ENCODE measurements around the gene ZC2HC1C.
A peak's percentile ranks its signal among the peaks of the same experiment; 100 is the strongest.
"Not testable (repeated sequence)": the region's sequence is repeated elsewhere in the genome, so short reads cannot be mapped to it uniquely, and the experiment has no call there.

The ZC2HC1C gene

DNA sequence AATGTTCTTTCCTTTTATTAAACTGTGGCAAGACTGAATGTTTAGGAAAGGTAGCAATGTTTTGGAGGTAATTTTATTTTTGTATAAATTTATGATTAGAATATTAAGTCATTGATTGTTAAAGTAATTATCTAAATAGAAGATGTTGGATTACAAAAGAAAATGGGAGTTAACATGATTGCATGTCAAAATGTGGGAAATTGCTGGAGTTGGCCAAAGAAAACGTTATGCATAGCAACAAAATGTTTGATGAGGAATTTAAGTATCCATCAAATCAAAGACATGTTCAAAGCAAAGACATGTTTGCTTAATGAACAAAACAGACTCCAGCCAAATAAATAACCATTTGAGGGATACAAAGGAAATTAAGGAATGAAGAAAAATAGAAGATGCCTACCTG, 15.0 kb upstream of the ZC2HC1C start:
- no peak for DNase-seq (ENCODE audit: low spot score)

DNA sequence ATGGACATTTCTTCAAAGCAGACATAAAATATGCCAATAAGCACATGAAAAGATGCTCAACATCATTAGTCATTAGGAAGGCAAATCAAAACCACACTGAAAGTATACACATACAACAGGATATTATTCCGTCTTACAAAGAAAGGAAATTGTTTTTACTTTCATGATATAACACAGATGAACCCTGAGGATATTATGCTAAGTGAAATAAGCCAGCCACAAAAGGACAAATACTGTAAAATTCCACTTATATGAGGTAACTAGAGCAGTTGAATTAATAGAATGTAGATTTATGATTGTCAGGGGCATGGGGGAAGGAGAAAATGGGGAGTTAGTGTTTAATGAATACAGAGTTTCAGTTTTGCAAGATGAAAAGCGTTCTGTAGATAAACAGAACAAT, 9.8 kb upstream of the ZC2HC1C start:
- DNase-seq (ENCODE audit: low spot score): no peak

DNA sequence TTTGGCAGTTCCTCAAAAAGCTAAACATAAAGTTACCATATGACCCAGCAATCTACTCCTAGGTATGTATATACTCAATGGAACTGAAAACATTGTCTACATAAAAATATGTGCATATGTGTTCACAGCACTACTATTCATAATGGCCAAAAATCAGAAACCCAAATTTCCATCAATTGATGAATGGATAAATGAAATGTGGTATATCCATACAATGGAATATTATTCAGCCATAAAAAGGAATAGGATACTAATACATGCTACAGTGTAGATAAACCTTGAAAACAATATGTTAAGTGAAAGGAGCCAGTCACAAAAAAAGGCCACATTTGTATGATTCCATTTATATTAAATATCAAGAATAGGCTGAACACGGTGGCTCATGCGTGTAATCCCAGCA, 9.0 kb upstream of the ZC2HC1C start:
- no peak for DNase-seq (ENCODE audit: low spot score)

DNA sequence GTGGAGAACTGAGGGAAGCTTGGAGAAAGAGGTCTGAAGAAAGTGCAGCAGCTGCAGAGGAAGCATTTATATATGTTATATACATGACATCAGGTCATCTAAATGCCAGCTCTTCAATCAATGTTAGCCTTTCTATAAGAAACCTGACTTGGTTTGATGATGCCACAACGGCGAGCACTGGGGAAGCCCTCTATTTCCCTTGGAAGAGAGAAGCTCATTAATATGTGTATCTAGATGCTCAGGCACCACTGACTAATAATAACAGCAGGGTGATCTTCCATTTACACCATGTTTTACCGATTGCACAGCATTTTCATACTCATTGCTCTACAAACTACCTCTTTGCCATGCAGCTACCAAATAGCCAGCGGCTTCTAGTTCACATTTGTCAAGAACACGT, 6.4 kb upstream of the ZC2HC1C start:
- no peak for DNase-seq (ENCODE audit: low spot score)

DNA sequence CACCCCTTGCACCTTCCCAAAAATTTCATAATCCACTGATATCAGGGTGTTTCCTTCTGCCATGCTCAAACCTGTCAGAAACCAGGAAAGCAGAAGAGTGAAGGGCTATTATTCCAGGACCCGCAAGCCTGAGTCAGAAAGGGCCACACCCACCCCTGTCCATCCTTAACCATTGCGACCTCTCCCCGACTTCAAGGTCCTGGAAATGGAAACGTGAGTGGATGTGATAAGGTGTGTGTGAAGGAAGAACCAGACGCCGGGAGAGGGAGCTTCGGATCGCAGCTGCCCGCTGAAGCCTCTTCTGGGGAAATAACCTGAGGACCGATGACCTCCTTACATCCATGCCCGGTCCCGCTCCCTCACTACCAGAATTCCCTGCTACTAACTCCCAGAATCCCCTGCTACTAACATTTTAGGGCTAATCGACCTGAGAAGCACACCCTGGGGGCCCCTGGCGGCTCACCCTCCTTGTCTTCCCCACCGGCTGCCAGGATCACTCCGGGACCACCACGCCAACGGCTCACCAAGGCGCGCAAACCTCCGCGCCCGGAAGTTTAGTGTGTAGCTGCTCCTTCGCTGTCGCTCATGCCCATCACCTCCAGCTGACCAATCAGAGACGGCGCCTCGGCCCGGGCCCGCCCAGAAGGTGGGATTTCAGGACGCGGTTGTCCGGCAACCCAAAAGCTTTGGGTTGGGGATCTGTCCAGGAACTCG, 5.8 kb upstream of the ZC2HC1C start, which contains the start of gene ACYP1:
ACYP1 (minus strand) TSS at position 534 of the 714 bp plus-strand sequence; CDS start at position 63, 471 bp downstream.
- DNase-seq (ENCODE audit: low spot score): peak; percentile 74

DNA sequence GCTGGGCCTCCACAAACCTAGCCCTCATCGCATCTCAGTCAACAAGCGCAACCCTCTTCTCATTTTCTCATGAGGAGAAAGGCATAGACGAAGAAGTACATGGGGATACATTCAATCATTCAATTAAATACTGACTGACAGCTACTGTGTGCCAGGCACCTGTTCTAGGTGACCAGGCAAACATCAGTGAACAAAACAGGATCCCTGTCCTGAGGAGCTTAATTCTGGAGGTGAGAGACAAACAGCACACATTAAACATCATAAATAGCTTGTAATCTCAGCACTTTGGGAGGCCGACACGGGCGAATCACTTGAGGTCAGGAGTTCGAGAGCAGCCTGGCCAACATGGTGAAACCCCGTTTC, 5.3 kb upstream of the ZC2HC1C start:
- DNase-seq (ENCODE audit: low spot score): no peak

DNA sequence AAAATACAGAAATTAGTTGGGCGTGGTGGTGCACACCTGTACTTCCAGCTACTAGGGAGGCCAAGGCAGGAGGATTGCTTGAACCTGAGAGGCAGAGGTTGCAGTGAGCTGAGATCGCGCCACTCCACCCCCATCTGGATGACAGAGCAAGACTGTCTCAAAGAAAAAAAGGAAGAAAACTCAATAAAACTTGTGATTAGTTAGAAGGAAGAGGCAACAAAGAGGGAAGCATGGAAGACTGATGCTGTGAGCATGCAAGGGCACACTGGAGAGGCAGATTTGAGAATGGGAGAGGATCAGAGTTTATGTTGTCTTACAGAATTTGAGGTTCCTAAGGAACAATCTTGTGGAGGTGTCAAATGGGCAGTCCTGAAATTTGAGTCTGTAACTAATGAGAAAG, 2.8 kb upstream of the ZC2HC1C start:
- no peak for DNase-seq (ENCODE audit: low spot score)

DNA sequence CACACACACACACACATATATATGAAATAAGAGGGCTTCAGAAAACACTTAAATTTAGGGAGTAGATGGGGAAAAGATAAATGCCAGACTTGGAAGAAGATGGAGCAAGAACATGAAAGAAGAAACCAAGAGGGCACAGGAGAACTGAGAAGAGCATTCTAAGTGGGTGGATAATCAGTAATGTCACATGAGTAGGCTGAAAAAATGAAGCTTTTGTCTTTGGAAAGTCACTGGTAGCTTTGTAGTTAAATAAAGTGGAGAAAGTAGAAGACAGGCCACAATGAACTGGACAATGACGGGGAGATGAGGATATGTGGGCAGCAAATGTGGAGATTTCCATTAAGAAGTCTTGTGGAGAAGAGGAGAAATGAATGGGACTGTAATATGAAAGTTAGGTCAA, 2.2 kb upstream of the ZC2HC1C start:
- DNase-seq (ENCODE audit: low spot score): peak; percentile 50

DNA sequence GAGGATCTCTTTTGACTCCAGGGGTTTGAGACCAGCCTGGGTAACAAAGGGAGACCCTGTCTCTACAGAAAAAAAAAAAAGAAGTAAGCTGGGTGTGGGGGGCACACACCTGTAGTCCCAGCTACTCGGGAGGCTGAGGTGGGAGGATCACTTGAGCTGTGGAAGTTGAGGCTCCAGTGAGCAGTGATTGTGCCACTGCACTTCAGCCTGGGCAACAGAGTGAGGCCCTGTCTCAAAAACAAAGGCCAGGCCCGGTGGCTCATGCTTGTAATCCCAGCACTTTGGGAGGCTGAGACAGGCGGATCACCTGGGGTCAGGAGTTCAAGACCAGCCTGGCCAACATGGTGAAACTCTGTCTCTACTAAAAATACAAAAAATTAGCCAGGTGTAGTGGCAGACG, 1.7 kb upstream of the ZC2HC1C start:
- DNase-seq (ENCODE audit: low spot score): not testable (repeated sequence)

DNA sequence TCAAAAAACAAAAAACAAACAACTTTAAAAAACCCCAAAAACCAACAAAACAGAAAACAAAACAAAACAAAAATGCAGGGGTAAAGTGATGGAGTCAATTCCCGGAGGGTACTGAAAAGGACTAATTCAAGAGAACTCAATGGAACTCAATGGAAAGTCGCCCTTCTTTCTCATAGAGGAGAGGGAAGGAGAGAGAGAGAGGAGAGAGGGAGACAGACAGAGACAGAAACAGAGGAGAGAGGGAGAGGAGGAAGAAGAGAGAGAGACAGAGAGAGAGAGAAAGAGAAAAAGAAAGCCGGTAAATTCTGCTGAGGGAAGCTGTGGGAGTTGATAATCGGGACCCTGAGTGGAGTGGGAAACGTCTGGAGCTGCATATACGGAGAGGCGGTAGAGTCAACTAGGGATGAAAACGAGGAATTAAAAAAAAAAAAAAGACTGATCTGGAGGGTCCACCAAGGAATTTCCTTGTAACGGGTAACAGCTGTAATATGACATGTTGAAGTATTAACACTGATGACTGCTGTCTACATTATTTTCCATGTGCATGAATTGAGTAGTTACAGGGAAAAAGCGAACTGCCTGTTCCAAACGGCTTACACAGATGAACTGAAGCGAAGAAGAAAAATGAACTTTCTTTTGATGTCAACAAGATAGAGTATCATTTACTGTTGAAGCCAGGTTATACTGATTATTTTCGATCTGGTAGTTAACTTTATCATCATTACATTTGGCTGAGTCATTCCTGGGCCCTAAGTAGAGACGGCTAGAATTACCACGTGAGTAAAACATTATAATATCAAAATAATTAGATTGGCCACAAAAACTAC, 934 bp upstream of the ZC2HC1C start:
- no peak for DNase-seq (ENCODE audit: low spot score)

DNA sequence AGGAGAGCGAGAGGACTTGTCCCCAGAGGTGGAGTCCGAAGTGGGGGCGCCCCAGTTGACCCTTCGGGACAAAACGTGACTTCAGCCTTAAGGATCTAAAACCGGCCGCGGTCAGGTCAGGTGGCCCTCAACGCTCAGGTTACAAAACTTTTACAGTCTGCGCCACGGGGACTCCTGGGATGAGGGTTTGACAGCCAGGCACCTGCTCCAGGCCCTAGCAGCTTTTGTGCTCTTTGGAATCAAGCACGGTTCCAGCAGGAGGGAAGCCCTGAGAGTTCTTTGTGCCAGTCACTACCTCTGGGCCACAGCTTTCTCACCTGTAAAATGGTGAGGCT, 337 bp downstream of the ZC2HC1C start:
- no peak for DNase-seq (ENCODE audit: low spot score)

DNA sequence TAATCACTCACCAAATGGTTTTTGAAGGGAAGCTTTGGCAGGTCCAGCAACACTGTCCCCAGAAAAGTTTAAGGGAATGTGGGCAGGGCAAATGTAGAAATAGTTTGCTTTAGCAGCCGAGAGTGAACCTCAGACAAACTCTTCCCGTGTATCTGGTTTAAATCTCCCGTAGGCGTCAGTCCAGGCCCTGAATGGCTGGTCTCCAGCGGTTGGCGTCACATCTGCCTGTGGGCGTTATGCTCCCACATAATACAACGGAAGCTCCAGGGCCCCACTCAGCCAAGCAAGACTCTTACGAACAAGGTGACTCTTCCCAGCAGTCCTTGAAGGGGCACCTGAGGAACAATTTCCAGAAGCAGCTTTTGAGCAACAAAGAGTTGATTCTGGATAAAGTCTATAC, 942 bp downstream of the ZC2HC1C start:
- DNase-seq (ENCODE audit: low spot score): no peak

DNA sequence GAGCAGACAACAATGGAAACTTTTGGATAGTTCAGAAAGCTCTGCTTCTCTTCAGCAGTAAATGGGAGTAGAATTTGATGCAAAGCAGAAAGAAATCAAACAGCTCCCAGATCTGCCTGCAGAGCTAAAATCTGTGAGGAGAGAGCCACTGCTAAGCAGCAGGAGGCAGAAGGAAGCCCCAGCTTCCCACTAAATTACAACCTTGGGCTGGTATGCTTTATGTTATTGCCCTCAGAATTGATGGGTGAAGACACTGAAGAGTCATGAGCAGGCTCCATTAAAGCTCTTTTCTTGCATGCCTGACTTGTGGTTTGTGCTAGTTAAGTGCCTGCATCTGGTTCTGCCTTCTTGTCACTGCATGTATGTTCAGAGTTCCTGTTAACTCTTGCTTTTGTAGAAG, 8.4 kb downstream of the ZC2HC1C start:
- no peak for DNase-seq (ENCODE audit: low spot score)

DNA sequence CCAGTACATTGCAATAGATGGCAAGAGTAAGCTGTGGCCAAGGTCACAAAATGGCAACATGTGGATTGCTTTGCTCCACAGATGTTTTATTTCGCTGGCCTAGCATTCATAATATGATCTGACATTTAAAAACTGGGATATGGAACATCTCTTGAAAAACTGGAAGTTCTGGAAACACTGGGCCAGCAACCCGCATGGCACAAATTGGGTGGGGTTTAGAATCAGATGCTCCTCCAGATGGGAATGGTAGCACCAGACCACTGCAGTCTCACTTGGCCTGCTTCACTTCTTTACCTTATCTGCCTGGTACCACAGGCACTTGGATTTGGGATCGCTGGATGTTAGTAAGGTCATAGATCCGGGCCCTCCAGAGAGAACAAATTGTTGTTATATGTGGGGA, 10.1 kb downstream of the ZC2HC1C start:
- no peak for DNase-seq (ENCODE audit: low spot score)

DNA sequence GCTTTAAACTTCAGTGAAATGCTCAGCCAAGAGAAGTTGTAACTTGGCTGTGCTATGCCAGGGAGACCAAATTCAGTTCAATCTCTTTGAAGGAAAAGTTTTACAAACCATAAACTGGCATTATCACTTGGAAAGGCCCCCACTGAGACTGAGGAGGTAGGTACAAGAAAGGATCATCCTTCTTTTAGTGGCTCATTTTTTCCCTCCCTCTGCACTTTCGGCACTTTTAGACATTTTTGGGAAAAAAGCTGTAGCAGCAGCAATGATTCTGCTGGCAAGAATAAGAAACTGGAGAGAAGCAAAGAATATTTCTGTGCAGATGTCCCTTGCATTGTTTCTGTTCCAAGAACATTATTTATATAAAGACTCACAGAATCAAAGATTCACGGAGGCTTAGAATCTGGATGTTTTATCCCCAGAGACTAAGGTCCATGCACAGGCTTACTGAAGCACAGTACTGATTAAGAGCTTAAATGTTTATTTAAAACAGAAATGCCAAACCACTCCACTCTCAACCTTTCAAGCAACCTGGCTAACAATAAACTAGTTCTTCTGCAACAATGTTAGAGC, 12.3 kb downstream of the ZC2HC1C start:
- no peak for DNase-seq (ENCODE audit: low spot score)

DNA sequence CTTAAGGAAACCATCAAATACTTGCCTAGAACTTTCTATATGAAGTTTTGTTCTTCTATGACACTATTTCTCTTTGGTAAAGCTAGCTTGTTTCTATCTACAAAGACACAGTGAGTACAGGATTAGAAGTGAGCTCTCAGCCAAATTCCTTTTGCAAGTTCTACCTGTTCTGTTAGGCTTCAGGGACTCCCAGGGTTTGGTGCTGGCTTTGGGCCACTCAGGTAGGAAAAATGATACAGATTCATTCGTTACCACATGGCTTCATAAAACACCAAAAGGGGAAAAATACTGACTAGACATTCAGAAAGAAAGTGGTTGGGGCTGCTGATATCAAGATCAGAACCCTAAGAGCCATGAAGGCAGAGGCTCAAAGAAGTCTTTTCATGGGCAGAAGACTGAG, 13.8 kb downstream of the ZC2HC1C start:
- DNase-seq (ENCODE audit: low spot score): no peak

DNA sequence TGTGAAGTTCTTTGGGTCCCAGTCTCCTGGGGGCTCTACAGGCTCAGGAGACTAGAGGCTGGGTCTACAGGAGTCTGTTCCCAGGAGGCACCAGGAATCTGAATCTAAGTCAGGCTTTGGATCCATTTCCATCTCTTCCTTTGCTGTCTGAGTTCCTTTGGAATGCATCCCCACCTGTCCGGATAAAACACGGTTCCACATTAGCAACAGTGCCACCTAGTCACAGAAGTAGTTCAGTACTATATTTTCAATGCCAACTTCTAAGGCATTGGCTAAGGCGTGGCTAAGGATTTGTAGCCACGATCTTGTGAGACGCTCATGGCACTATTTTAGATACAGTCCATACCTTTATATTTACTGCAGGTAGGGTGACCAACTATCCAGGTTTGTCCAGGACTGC, 15.1 kb downstream of the ZC2HC1C start:
- no peak for DNase-seq (ENCODE audit: low spot score)

DNA sequence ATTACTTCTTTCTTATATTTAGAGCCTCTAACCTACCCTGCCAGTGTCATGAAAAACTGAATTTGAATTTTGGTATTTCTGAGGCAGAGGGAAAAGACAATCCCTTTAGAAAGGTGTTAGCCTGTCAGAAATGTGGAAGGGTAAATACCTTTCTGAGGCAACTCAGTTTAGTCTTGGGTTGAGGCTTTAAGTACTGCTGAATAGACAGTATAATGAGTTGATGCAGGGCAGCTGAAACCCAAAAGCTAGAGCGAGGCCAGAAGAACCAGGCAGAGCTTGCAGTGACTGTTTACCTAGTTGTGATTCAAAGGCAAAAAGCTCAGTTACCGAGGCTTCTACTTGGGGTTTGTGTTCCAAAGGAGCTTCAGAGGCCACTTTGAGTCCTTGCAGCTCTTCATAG, 18.7 kb downstream of the ZC2HC1C start:
- no peak for DNase-seq (ENCODE audit: low spot score)

DNA sequence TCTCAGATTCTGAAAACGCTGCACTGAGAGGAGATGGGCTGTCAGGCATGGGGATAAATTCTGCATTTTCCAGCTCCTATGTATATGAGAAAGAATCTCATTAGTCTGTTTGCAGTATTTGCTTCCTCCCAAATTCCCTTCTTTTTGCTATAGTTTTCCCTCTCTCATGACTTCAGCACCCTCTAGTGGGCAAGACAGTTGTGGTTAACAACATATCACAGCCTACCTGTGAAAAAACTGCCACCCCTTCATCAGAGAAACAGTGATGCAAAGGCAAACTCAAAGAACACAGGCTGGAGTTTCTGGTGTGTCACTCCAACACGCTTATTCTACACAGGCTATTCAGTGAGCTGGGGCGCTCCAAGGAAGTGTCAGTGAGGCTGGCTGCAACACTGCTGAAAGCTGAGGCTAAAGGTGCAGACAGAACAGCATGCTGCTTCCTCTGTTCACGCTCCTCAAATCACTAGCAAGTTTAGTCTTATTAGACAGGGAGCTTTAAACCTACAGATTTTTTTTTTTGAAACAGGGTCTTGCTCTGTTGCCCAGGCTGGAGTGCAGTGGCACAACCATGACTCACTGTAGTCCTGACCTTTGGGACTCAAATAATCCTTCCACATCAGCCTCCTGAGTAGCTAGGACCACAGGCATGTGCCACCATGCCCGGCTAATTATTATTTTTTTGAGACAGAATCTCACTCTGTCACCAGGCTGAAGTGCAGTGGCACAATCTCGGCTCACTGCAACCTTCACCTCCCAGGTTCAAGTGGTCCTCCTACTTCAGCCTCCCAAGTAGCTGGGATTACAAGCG, 19.3 kb downstream of the ZC2HC1C start:
- peak; percentile 63 for DNase-seq (ENCODE audit: low spot score)

DNA sequence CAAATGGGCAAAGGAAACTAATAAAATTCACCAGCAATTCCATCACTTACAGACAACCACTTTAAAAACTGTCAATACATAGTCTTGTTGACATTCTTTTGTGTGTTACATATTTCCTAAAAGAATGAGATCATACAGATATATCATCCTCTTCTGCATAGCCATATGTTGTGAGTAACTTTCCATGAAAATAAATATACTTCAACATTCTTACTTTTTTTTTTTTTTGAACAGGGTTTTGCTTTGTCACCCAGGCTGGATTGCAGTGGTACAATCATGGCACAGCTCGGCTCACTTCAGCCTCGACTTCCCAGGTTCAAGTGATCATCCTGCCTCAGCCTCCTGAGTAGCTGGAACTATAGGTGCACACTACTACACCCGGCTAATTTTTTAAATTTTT, 20.9 kb downstream of the ZC2HC1C start:
- no peak for DNase-seq (ENCODE audit: low spot score)

DNA sequence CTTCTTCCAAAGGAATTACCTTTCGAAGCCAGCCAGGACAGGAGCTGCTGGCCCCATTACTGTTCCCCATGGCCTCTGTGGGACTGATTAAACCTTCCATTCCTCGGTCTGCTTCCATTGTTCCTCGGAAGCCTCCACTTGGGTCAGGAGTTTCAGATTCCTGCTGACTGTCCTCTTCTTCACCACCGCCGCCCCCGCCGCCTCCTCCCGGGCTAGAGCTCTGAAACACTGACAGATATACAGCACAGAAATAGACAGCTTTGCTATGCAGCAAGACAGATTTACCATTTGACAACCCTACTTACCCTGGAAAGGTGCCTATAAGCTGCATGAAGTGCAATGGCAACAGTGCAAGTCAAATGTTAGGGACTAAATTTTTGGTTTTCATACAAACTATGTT, 21.8 kb downstream of the ZC2HC1C start:
- no peak for DNase-seq (ENCODE audit: low spot score)

DNA sequence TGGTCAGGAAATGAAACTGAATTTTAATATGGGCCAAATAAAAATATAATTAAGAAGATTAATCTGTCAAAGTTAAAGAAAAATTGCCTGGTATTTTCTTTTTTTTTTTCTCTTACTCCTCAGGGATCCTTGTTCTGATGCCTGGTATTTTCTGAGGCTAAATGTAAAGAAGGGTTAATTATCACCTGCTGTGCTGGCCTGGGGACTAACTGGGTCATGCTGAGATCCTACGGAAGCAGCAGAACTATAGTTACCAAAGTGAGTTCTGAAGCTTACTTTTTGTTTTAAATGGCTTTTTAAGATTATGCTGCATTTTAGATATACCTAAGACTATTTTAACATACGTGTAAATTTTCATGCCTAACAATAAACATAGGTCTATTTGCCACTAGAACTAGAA, 23.3 kb downstream of the ZC2HC1C start:
- DNase-seq (ENCODE audit: low spot score): no peak

DNA sequence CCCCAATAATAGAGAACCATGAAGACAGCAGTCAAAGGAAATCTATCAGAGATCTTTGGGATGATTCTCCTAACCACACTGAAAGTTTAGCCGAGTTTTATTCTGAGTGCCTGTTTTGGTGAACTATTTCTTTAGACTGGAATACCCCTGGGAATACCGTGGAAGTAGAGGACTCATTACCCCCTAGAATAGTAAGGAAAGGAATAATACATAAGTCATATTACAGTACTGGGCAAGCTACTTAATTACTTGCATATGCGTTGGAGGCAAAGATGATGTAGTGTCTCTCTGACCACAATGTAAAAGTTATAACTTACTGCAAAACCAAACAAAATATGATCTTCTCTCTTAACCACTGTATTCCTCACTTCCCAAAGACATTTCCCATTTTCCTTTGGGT, 25.5 kb downstream of the ZC2HC1C start:
- DNase-seq (ENCODE audit: low spot score): no peak

Data from COLO829 (cell line).